ENCODE measurements around the gene PPARA.

Gene PPARA

GRCh38 chr22:46132830-46133587, 17.3 kb upstream of the PPARA start:
- TF ChIP-seq CTCF (conservative IDR thresholded peaks at IDR 0.05): no peak
- H3K27ac ChIP-seq: no peak overlapping the region

GRCh38 chr22:46133588-46133855, 16.8 kb upstream of the PPARA start:
- no peak overlapping the region for H3K27ac ChIP-seq
- TF ChIP-seq CTCF (conservative IDR thresholded peaks at IDR 0.05): no peak

GRCh38 chr22:46134111-46134705, 16.1 kb upstream of the PPARA start:
- H3K27ac ChIP-seq: no peak overlapping the region

GRCh38 chr22:46135611-46136485, 14.5 kb upstream of the PPARA start:
- H3K27ac ChIP-seq: no peak overlapping the region
- TF ChIP-seq CTCF (conservative IDR thresholded peaks at IDR 0.05): no peak

More at GRCh38 chr22:46134111-46134705, 16.1 kb upstream of the PPARA start:
- TF ChIP-seq CTCF (conservative IDR thresholded peaks at IDR 0.05): no peak

- TF ChIP-seq CTCF (conservative IDR thresholded peaks at IDR 0.05): no peak
These were observed 13.7 kb upstream of the PPARA start for GRCh38 chr22:46136486-46137217.

GRCh38 chr22:46137218-46137766, 13.0 kb upstream of the PPARA start:
- H3K27ac ChIP-seq: no peak overlapping the region
- TF ChIP-seq CTCF (conservative IDR thresholded peaks at IDR 0.05): no peak

More at GRCh38 chr22:46136486-46137217, 13.7 kb upstream of the PPARA start:
- H3K27ac ChIP-seq: no peak overlapping the region
